Suppressor macrophage treated with lipopolysaccharide for 1 hour (primary cell): ENCODE data around the gene RTN4RL2.

Experiments
- DNase-seq, 3 donors: peaks; one replicate each; pipeline ENCODE4 v3.0.0-alpha.2; 2020 to 2022

RTN4RL2 gene

DNA sequence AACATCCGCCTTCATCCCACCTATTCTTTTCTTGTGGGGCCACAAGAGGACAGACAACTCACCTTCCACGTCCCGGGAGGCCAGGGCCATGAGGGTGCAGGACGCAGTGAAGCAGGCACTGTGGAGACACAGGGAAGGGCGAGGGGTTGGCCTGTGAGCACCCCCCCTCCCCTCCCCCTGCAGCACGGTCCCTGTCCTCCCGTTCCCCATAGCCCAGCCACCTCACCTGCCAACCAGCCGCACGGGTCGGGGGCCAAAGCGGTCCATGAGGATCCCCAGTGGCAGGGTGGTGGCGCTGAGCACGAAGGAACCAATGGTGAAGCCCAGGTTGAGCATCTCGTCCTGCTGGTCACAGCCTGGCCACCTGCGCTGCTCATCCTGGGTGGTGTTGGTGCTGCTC, 40.6 kb downstream of the RTN4RL2 start:
- no peak for DNase-seq

DNA sequence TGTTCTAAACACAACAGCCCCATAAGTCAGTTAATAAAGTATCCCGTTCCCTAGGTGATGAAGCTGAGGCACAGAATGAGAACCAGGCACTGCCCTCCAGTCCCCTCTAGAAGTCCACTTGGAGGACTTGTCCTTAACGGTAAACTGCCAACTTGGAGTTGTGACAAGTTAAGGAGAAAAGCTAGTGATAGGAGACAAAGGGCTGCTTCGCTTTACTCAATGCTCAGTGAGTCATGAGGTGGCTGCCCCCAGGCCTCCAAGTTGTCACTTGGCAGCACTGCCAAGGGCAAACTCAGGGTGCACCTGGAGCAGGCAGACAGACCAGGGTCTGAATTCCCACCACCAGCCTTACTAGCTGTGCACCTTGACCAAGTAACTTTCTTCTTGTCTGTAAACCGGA, 41.6 kb downstream of the RTN4RL2 start:
- no peak for DNase-seq

DNA sequence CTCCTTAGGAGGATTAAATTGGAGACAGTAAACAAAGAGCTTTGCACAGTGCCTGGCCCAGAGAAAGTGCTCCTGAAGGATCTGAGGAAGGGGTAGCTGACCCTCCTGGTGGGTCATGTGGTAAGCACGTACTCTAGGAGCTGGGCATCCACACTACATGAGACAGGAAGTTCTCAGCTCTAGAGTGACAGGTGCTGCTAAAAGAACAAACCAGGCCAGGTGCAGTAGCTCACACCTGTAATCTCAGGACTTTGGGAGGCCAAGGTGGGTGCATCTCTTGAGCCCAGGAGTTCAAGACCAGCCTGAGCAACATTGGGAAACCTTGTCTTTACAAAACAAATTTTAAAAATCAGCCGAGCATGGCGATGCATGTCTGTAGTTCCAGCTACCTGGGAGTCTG, 42.0 kb downstream of the RTN4RL2 start:
- DNase-seq, result no peak

DNA sequence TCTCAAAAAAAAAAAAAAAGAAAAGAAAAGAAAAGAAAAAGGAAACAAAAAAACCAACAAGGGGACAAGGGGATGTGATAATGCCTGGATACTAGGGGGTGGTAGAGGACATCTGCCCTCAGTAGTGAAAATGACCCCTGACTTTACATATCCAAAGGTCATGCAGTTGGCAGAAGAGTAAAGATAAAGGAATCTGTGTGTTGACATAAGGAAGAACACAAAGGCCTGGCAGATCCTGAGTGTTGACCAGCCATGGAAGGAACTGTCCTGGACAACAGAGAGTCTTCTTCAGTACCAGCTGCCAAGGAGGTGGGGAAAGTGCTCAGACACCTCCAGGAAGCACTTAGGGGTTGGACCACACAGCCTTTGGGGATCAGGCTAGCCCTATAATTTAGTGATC, 42.5 kb downstream of the RTN4RL2 start:
- DNase-seq, result no peak

DNA sequence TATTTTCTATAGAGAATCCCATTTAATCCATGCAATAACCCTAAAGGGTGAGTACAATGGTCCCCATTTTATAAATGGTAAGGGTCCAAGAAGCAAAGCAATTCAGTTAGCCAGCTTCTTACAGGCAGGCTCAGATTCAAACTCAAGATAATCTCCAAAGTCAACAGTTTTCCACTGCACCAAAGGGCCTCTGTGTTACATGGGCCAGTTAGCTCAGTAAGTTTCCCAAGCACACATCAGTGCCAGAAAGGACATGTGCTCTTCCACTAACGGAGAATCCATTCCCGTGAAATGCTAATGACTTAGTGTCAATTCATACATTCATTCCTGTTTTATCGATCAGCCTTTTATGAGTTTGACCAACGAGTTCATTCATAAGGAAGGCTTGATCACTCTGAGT, 44.2 kb downstream of the RTN4RL2 start:
- no peak for DNase-seq

DNA sequence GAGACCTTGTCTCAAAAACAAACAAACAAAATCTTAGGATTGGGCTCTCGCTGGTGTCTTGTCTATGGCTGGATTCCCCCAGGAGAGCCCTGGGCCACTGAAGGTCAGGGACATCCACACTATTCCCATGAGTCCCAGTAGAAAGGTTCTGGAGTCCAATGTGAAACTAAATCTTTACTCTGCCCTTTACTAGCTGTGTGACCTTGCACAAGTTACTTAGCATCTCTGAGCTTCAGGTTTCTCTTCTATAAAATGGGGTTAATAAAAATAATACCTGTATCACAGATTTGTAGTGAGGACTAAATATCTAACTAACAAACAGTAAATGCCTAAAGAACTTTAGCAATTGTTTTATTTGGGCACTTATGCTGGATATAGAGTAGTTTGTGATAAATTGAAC, 46.2 kb downstream of the RTN4RL2 start:
- DNase-seq, result no peak

DNA sequence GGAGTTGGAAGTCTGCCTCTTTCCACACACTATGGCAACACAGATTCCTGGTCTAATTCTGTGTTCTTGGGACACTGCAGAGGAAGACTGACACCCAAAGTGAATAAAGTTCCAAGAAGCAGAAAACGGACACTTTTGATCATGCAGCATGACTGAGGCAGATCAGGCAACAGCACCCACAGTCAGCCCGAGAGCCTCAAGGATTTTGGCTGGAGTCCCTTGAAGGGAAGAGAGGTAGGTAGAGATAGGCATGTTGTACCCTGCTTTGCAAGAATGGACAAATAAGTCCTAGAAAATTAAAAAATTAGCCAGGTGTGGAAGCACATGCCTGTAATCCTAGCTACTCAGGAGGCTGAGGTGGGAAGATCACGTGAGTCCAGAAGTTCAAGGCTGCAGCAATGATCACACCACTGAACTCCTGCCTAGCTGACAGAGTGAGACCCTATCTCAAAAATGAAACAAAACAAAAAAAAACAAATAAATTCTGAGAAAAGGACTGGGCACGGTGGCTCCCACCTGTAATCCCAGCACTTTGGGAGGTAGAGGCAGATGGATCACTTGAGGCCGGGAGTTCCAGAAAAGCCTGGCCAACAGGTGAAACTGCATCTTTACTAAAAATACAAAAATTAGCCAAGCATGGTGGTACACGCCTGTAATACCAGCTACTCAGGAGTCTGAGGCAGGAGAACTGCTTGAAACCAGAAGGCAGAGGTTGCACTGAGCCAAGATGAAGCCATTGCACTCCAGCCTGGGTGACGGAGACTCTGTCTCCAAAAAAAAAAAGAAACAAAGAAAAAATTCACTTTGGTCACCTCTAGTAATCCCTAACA, 48.2 kb downstream of the RTN4RL2 start:
- DNase-seq, result no peak

DNA sequence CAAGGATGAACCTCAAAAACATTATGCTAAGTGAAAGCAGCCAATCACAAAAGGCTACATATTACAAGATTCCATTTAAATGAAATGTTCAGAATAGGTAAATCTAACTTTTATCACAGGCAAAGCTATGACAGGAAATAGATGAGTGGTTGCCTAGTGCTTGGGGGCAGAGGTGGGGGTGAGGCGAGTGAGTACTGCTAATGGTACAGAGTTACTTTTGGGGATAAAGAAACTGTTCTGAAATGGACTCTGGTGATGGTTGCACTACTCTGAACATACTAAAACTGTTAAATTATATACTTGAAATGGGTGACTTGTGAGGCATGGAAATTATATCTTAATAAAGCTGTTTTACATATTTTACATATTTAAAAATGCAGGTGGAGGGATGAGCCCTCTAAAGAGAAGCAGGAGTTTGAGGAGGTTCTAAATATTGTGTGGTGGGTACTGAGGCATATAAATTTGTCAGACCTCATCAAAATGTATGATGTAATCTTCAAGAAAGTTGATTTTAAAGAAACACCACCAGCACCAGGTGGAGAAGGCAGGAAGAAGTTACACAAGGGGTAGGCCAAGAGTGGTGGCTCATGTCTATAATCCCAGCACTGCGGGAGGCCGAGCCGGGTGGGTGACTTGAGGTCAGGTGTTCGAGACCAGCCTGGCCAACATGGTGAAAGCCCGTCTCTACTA, 51.6 kb downstream of the RTN4RL2 start:
- no peak for DNase-seq

DNA sequence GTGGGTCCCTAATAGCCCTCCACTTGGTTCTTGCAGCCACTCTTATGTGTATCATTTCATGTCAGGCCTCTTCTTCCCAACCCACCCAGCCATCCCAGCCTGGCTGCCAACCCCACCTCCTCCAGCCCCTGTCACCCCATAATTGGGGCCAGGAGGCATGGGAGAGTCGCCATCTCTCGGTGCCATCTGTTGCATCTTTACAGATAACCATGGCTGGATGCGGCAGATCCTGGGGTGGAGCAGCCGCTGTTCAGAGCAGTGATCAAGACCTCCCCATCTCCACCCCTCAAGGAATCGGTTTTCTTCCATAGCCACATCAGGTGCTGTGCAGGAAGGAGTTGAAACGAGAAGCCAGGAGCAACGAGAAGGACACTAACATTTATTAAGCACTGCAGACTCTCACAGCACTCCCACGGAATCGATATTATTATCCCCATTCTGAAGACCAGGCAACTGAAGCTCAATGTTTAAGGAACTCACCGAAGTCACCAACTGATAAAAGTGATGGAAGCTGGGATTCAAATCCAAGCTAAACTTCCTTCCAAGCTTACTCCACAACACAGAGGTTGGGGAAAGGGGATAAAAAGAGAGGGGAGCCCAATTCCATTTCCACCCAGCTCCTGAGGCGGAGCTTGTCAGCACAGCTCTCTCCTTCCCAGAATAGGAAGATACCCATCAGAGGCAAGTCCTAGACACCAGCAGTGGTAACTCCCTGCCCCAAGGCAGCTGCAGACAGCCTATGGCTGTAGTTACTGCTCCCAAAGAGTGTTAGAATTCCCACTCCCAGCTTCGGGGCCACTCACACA, 52.5 kb downstream of the RTN4RL2 start:
- no peak for DNase-seq

DNA sequence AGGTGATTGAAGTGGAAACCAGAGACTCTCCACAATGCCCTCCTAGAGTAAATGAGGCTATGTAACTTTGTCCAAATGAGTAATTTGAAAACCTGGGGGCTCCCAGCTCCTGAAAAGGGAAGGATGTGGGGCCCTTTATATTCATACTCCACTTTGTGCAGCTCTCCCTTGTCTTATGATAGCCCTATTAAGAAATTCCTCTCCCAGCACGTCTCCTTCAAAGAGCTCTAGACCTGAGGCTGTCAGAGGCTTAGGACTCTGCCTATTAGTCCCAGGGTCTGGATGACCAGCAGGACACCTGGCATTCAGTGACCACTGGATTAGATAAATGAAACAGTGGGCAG, 53.1 kb downstream of the RTN4RL2 start:
- no peak for DNase-seq

DNA sequence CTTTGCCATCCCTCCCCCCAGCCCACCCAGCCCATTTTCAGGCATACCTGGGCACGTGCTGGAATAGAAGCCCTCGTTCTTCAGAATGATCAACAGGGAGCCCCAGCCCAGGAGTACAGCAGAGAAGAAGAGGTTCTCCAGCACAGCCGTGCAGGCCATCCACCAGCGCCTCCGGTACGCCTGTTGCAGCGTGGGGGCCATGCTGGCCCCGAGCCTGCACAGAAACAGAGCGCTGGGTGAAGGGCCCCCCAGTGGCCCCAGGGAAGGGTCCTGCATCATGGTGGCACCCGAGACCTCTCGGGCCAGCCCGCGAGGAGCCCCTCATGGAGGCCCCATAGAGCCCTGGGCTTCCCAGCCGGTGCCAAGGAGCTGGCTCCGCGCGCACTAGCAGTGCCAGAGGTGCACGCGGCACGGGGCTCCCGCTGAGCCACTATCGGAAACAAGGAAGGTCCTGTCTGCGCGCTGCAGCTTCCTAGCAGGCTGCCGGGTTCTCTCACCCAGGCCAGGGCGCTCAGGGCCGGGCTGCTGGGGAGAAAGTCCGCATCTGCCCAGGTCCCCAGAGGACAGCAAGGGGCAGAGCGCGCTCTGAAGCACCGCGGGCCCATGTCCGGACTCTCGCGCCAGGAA, 53.7 kb downstream of the RTN4RL2 start:
- DNase-seq, result peak in 2 of 3 donors; percentile 25 to 48

DNA sequence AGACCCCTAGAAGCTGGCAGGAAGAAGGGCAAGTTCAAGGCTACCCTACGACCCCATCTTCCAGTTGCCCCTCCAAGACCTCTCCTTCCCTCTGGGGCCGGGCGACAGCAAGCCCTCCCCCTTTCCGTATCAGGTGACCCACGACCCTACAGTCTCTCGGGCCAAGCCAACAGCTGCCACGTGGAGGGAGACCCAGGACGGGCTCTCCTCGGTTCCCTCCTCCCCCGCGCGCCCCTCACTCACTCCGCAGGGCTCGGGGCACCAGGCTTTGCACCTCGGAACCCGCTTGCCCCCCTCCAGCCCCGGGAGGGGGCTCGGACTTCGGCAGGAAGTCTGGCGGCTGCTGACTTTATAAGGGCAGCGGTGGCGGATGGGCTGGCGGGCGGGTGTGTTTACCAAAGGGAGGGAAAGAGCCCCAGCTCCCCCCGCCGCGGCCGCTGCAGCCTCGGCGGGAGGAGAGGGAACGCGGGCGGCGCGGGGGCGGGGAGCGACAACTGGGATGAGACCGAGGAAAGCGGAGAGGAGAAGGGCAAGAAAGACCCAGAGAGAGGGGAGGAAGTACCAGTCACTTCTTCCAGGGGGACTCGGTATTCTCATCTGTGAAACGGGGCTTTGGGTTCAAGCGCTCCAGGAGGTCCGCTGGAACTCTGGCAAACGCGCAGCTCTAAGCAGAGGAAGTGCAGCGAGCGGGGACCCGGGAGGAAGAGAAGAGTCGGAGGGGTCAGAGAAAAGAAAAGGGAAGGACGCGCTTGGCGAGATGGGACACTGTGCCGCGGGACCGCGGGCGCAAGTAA, 54.4 kb downstream of the RTN4RL2 start:
- peak; percentile 46 to 72 (median 53) for DNase-seq

DNA sequence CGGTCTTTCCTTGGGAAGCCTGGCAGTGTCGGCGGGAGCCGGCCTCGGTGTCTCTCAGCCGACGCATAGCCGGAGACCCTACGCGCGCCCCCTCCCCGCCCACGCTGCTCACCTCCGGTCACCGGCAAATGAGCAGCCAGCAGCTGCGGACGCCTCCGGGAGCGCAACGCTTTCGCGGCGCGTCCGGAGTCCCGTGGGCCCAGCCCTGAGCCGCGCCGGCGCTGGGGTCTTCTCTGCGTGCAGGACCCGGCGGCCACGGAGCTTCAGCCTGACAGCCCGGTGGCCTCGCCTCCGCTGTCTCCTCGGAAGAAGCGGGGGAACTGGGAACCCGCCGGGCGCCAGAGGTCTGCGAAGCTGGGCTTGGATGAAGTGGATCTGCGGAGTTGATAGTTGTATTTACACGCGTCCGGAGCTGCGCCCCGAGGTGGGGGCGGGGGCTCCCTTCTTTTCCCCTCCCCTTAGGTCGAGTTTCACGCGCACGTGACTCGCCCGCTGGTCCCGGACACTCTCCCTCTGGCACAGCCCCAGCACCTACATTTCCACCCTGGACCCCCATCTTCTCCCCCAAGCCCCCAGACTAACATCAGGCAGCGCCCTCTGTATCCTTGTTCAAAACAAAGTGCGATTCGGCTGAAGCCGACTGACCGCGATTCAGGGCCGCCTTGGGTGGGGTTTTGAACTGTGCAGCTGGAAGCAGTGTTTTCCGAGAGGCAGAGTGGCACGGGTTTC, 55.2 kb downstream of the RTN4RL2 start, which contains the start of gene SLC43A1:
Gene SLC43A1 (minus strand): TSS at position 371 of the 729 bp plus-strand sequence. CDS start 1,591 bp downstream, outside the sequence.
- DNase-seq, result peak in 2 of 3 donors; percentile 34 to 55

DNA sequence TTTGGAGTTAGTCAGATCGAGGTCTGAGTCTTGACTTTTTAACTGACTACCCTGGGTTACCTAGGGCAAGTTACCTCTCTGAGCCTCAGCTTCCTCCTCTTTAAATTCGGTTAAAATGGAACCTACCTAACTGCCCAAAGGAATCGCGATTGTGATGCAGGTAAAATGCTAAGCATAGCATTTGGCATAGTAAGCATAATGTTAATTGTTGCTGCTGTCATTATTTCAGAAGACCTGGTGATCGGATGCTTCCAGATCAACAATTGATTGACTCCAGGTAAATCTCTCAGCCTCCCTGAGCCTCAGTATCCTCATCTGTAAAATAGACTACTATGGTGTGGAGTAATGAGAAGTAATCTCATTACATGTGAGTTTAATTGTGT, 55.7 kb downstream of the RTN4RL2 start:
- no peak for DNase-seq

DNA sequence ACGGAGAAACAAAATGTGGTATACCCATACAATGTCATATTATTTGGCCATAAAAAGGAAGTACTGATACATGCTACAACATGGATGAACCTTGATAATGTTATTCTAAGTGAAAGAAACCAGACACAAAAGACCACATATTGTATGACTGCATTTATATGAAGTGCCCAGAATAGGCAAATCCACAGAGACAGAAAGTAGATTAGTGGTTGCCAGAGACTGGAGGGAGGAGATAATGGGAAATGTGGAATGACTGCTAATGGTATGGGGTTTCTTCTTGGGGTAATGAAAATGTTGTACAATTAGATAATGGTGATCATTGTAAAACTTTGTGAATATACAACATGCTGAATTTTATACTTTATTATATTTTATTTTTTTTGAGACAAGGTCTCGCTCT, 60.8 kb downstream of the RTN4RL2 start:
- DNase-seq, result no peak

DNA sequence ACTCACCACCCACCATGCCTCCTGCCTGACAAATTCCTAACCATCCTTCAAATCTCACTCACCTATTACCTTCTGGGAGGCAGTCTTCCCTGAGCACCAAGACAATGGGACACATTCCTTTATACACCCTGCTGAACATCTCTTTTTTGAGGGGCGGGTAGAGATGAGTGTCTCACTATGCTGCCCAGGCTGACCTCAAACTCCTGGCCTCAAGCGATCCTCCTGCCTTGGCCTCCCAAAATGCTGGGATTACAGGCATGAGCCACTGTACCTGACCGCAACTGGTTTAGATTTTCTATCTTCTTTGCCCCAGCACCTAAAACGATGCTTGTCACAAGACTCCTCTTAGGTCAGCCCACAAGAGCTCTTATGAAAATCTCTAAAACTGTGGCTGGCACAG, 63.1 kb downstream of the RTN4RL2 start:
- no peak for DNase-seq
